GM18858 (cell line): ENCODE data around the gene GSKIP.
A peak's percentile ranks its signal among the peaks of the same experiment; 100 is the strongest.
"Not testable (repeated sequence)": the region's sequence is repeated elsewhere in the genome, so short reads cannot be mapped to it uniquely, and the experiment has no call there.

Experiments
- ATAC-seq: cut with Tn5 transposase; IDR thresholded peaks from one replicate; pipeline ENCODE4 v1.9.1; 2021; ENCODE audit not compliant: unreplicated experiment

GSKIP gene, protein sequence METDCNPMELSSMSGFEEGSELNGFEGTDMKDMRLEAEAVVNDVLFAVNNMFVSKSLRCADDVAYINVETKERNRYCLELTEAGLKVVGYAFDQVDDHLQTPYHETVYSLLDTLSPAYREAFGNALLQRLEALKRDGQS

DNA sequence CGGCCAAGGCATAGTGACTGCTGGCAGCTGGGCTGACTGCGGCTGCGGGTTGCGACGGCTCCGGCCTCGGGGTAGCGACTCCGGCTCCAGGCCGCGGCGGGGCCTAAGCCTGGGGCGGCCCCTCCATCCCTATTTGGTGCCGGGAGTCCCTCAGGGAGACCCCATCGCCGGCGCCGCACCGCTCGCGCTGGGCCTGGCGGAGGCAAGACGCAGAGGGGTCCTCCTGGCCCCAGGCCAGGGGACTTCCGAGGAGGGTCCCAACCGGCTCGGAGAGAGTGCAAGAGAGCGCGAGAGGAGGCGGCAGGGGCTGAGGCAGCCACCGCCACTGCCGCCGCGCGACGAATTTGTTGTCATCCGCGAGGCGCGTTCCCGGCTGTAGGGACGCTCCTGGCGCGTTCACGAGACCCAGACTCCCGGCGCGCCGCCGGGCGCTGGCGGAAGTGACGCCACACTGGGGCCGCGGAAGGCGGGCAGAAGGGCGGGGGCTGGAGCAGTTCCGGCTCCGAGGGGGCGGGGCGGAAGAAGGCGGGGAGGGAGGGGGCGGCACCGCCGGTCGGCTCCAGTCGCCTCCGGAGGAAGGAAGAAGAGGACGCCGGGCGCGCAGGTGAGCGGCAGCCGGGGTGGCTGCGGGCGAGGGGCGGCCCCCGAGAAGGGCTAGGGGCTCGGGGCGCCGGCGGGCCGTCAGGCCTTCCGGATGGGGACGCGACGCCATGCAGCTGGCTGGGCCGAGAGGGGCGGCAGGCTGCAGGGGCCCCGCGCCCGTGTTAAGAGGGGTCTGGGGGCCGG is at the start of gene GSKIP, which contains the start of gene ATG2B:
GSKIP (plus strand) TSS at position 562 of the 786 bp plus-strand sequence. CDS start 18,722 bp downstream, outside the sequence.
ATG2B (minus strand) TSS at position 377 of the 786 bp plus-strand sequence; CDS start at position 12, 365 bp downstream.
- peak; percentile 56 for ATAC-seq

GRCh38 chr14:96316087-96316486 is 47.2 kb upstream of the GSKIP start:
- ATAC-seq, result no peak

- ATAC-seq, result no peak
Measured at GRCh38 chr14:96318836-96319235, 44.5 kb upstream of the GSKIP start.

- no peak for ATAC-seq
Measured at GRCh38 chr14:96320605-96321004, 42.7 kb upstream of the GSKIP start.

DNA sequence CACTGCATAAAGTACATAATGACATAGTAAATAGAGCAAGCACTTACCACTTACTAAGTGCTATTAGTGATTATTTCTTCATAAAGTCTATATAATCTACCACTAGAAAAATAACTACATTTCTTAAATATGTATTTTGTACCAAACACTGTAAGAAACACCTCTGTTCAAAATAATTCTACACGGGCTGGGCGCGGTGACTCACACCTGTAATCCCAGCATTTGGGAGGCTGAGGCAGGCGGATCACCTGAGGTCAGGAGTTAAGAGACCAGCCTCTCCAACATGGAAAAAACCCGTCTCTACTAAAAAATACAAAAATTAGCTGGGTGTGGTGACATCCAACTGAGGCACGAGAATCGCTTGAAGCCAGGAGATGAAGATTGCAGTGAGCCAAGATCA is 39.1 kb upstream of the GSKIP start:
- ATAC-seq, result no peak

- no peak for ATAC-seq
Measured at GRCh38 chr14:96338551-96338950, 24.8 kb upstream of the GSKIP start.

DNA sequence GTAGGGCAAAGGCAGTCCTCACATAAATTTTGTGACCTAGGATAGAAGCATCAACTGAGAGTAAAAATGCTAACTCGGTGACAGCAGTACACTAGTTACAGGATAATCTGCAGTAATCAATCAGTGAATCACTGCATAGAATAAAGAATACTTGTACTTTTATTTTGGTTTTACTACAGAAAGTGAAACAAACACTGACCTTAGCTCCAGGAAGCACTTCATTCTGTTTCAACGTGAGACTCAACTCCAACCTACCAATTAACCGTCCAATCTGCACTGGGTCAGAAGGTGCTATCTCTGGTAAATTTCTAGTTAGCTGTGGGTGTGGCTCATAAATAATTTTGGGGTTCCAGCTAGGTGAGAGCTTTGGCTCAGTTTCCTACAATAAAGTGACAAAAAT is 22.0 kb upstream of the GSKIP start:
- no peak for ATAC-seq

- ATAC-seq, result no peak
Measured at GRCh38 chr14:96345669-96346068, 17.7 kb upstream of the GSKIP start.

GRCh38 chr14:96347957-96348356 is 15.4 kb upstream of the GSKIP start:
- not testable (repeated sequence) for ATAC-seq

- no peak for ATAC-seq
Measured at GRCh38 chr14:96349286-96350075, 13.8 kb upstream of the GSKIP start.

DNA sequence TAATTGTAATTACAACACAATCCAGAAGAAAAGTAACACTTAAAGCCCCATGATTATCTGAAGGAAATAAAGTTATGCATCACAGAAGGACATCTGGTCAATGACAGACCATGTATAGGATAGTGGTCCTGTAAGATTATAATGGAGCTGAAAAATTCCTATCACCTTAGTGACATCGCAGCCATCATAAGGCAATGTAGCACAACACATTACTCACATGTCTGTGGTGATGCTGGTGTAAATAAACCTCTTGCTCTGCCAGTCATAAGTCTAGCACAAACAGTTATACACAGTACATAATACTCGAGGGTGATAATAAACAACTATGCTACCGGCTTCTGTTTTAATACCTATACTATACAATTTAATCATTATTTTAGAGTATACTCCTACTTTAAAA is 11.3 kb upstream of the GSKIP start:
- ATAC-seq, result no peak

DNA sequence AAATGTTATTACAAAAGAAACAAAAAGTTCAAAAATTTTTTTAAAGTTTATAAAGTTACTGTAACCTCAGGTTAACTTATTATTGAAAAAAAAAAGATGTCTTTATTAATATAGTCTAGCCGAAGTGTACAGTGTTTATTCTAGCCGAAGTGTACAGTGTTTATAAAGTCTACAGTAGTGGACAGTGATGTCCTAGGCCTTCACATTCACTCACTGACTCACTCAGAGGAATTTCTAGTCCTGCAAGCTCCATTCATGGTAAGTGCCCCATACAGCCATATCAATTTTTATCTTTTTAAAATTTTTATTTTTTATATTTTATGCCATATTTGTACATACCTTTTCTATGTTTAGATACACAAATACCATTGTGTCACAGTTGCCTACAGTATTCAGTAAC is 10.6 kb upstream of the GSKIP start:
- ATAC-seq, result no peak

DNA sequence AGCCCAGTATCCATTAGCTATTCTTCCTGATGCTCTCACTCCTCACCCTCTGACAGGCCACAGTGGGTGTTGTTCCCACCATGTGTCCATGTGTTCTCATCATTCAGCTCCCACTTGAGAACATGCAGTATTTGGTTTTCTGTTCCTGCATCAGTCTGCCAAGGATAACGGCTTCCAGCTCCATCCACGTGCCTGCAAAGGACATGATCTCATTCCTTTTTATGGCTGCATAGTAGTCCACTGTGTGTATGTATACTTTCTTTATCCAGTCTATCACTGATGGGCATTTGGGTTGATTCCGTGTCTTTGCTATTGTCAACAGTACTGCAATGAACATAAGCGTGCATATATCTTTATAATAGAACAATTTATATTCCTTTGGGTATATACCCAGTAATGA is 9.1 kb upstream of the GSKIP start:
- ATAC-seq, result no peak

DNA sequence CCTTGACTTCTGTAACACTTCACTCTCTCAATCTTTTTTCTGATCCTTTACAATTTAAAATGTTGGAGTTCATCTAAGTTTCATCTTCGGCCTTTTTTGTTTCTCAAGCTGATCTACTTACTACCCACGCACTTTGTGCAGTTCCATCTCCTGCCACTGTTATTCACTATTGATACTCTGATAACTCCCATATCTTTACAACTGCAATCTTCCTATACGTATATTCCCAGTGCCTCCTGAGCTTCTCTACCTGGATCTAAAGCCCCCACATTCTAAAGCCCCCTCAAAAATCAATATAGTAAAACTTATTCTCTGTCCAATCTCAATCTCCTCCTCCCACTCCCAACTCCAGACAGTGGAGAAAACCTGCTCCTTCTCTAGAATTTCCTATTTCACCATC is 6.1 kb upstream of the GSKIP start:
- no peak for ATAC-seq

DNA sequence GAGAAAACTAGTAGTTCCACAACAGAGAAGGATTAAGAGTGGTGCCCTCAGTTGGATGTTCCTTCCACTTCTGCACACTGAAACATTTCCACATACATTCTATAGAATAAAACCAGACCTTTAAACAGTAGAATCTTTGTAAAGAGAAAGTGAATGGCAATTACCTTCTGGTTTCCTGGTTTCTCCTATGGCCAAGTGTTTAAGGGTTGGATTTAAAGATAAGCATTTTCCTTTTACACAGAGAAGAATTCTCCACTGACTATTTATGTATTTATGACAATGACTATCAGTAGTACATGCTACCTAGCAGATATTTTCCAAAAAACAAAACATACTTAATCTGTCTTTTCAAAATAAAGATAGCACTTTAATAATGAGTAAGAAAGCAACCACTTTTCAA is 3.4 kb upstream of the GSKIP start:
- no peak for ATAC-seq

DNA sequence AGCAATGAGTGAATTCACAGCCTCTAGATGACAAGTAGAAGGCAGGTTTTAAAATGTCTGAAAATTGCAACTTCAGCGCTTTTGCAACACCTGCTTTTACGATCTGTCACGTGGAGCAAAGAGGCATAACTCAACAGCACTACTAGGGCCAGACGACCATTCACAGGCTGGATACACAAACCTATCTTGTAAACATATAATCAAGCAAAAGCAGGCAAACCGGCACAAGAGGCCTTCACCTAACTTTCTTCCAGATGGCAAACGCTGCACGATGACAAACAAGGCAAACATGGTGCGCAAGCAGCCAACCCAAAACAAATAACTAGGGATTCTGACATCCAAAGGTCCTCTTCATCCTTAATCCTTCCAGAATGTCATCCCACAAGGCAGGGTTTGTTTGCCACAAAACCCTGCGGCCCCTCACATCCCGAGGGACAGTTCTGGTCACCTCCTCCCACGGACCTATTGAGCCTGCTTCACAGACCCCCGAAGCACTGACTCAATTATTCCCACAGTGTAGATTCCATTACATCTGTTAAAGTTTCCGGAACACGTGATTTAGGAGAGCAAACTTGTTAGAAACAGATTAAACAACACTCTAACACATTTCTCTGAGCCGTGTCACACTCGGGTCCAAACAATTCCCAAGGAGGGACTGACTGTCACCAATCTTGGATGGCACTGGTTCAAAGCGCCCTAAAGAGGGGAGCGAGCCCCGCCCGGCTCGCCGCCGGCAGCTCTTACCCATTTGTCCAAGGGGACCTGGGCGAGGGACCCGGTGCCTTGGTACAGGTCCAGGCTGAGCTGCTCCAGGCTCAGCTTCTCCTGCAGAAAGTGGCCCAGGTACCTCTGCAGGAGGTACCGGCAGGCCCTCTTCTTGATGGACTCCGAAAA is 1.0 kb upstream of the GSKIP start:
- ATAC-seq, result peak; percentile 2

DNA sequence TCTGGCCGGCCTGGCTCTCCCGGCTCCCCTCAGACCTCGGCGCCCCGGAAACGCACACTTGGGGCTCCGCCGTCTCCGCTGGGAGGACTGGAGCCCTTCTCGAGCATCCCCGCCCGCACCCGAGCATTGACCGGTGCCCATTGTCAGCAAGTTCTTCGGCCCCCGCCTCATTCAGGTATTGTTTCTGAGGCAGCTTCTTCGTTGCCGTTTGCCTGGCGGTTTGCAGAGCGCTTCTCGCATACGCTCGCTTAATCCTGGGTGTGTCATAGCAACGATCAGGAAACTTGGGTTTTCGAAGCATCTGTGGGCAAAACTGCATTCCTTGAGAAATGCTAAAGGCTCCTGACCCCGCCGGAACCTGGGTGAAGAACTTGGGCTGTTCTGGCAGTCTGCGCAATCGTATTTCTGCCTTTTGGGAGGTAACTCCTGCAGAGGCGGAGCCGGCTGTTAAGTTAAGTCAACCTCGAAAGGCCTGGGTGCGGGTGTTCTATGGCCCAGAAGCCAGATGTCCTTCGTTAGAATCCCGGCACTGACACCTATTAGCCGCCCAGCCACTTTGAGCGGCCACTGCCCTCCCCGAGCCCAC is 518 bp downstream of the GSKIP start:
- peak; percentile 16 for ATAC-seq

DNA sequence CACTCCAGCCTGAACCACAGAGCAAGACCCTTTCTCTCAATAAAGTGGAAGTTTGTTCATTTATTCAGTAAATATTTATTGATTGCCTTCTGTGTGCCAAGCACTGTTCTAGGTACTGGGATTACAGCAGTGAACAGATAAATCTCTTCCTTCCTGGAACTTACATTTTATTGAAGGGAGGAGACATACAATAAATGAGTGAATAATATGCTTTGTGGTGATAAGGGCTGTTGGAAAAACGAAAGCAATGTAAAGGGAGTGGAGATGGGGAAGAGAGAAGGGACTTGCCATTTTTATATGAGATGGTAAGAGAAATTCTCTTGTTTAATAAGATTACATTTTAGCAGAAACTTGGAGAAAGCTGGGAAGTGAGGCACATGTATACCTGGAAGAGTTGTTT is 1.6 kb downstream of the GSKIP start:
- ATAC-seq, result no peak

GRCh38 chr14:96368534-96368933 is 5.2 kb downstream of the GSKIP start:
- no peak for ATAC-seq

DNA sequence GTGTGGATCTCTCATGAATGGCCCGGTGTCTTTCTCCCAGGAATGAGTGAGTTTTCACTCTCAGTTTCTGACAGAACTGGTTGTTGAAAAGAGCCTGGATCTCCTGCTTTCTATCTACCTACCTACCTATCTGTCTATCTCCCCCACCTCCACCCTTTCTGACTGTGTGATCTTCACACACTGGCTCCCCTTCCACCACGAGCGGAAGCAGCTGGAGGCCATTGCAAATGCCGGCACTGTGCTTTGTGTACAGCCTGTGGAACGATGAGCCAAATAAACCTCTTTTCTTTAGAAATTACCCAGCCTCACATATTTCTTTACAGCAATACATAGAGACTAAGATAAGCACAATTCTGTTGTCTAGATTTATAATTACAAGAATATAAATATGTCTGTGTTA is 7.2 kb downstream of the GSKIP start:
- no peak for ATAC-seq
